Neutrophil (primary cell): Measurements from ENCODE around the gene CCDC126.

Source experiments
- H3K27ac ChIP-seq: fragments of 200-600 bp; sonication (generic); 2 replicates; pipeline ENCODE4 v1.5.1; 2016; ENCODE audit warnings: mild to moderate bottlenecking, moderate library complexity
- H3K27me3 ChIP-seq: fragments of 200-600 bp; sonication (generic); 2 replicates; pipeline ENCODE4 v1.6.0; 2016; ENCODE audit warnings: mild to moderate bottlenecking
- H3K36me3 ChIP-seq: fragments of 200-600 bp; sonication (generic); 2 replicates; pipeline ENCODE4 v1.5.1; 2017
- H3K4me1 ChIP-seq, 2 experiments: fragments of 200-600 bp in 1 of 2; sonication (generic) in 1 of 2; 1 replicate in 1 of 2; 2 replicates in 1 of 2; pipeline versions ENCODE4 v1.5.1 to v1.6.1; 2013 to 2016; ENCODE audit warnings: low read depth in 1 of 2, low read length in 1 of 2, mild to moderate bottlenecking in 1 of 2, moderate library complexity in 1 of 2; ENCODE audit not compliant: control insufficient read depth in 1 of 2, insufficient read depth in 1 of 2
- H3K4me3 ChIP-seq, 2 experiments: fragments of 200-600 bp in 1 of 2; sonication (generic) in 1 of 2; 1 replicate in 1 of 2; 2 replicates in 1 of 2; pipeline ENCODE4 v1.5.1; 2013 to 2016; ENCODE audit warnings: low read depth in 1 of 2, low read length in 1 of 2, mild to moderate bottlenecking in 1 of 2, moderate library complexity in 1 of 2
- H3K9me3 ChIP-seq: fragments of 200-600 bp; sonication (generic); 2 replicates; pipeline ENCODE4 v1.5.1; 2016
- TF ChIP-seq, protein P1 (sequence below): fragments of 200-600 bp; sonication (generic); IDR thresholded peaks from 2 replicates; pipeline ENCODE4 v1.5.1; 2016; ENCODE audit warnings: antibody characterized with exemption

CCDC126 gene

GRCh38 chr7:23658831-23659427, 61.7 kb downstream of the CCDC126 start:
- TF ChIP-seq, protein P1, sequence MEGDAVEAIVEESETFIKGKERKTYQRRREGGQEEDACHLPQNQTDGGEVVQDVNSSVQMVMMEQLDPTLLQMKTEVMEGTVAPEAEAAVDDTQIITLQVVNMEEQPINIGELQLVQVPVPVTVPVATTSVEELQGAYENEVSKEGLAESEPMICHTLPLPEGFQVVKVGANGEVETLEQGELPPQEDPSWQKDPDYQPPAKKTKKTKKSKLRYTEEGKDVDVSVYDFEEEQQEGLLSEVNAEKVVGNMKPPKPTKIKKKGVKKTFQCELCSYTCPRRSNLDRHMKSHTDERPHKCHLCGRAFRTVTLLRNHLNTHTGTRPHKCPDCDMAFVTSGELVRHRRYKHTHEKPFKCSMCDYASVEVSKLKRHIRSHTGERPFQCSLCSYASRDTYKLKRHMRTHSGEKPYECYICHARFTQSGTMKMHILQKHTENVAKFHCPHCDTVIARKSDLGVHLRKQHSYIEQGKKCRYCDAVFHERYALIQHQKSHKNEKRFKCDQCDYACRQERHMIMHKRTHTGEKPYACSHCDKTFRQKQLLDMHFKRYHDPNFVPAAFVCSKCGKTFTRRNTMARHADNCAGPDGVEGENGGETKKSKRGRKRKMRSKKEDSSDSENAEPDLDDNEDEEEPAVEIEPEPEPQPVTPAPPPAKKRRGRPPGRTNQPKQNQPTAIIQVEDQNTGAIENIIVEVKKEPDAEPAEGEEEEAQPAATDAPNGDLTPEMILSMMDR, result no peak
- H3K9me3 ChIP-seq, result peaks cover 8% of the 10 kb centered on the region
- H3K4me3 ChIP-seq, result no peak overlapping the region
- no peak overlapping the region for H3K27ac ChIP-seq
- no peaks in the 10 kb centered on the region for H3K27me3 ChIP-seq
- H3K4me1 ChIP-seq, result no peaks in the 10 kb centered on the region
- no peaks in the 10 kb centered on the region for H3K36me3 ChIP-seq

DNA sequence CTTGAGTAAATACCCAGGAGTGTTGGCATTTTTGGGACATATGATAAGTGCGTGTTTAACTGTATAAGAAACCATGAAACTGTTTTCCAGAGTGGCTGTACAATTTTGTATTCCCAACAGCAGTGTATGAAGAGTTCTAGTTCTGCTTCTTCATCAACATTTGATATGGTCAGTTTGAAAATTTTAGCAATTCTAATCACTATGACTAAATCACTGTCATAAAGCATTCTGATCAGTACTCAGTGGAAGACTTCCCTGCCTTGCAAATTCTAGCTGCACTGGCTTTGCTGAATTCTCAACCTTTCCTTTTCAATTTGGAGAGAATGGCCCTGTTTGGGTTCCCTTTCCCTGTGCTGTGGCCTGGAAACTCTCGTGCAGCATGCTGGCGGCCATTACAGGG, 64.2 kb downstream of the CCDC126 start:
- TF ChIP-seq, protein P1, result no peak
- no peaks in the 10 kb centered on the region for H3K36me3 ChIP-seq

GRCh38 chr7:23662124-23662983, 65.2 kb downstream of the CCDC126 start:
- H3K9me3 ChIP-seq, result no peaks in the 10 kb centered on the region
- TF ChIP-seq, protein P1, result no peak
- no peaks in the 10 kb centered on the region for H3K4me1 ChIP-seq
- no peaks in the 10 kb centered on the region for H3K36me3 ChIP-seq
- no peak overlapping the region for H3K4me3 ChIP-seq
- no peaks in the 10 kb centered on the region for H3K27me3 ChIP-seq
- no peak overlapping the region for H3K27ac ChIP-seq

More for the DNA sequence above, 64.2 kb downstream of the CCDC126 start:
- Histone ChIP-seq H3K4me3 (no peak overlapping the region), H3K9me3 (no peaks in the 10 kb centered on the region), H3K4me1 (no peaks in the 10 kb centered on the region), H3K27me3 (no peaks in the 10 kb centered on the region), H3K27ac (no peak overlapping the region)

- Histone ChIP-seq H3K9me3 (no peaks in the 10 kb centered on the region), H3K27me3 (no peaks in the 10 kb centered on the region), H3K27ac (no peak overlapping the region), H3K36me3 (no peaks in the 10 kb centered on the region), H3K4me1 (no peaks in the 10 kb centered on the region), H3K4me3 (no peak overlapping the region)
- TF ChIP-seq, protein P1, result no peak
Observed at GRCh38 chr7:23662984-23663313, 65.8 kb downstream of the CCDC126 start.

DNA sequence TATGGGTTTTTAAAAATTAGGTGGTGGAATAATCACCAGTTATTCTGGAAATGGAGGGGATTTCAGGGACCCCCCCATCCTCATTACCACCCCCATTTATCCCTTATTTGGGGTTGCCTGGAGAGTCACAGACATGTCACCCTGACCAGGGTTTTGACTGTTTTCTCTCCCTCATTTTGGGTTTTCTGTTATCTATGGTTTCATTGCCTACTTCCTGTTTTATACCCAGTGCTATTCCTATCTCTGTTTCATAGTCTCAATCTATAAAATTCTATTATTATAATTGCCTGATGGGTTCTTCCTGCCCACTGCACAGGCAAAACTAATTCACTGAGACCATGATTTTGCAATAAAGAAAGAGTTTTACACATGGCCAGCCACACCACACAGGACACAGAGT, 66.9 kb downstream of the CCDC126 start:
- Histone ChIP-seq H3K4me1 (no peaks in the 10 kb centered on the region), H3K36me3 (no peaks in the 10 kb centered on the region), H3K27me3 (no peaks in the 10 kb centered on the region), H3K27ac (no peak overlapping the region), H3K4me3 (no peak overlapping the region), H3K9me3 (no peaks in the 10 kb centered on the region)
- TF ChIP-seq, protein P1, result no peak
